HG03060 (cell line): ENCODE results near the gene XYLT2.
A peak's percentile ranks its signal among the peaks of the same experiment; 100 is the strongest.
"Not testable (repeated sequence)": the region's sequence is repeated elsewhere in the genome, so short reads cannot be mapped to it uniquely, and the experiment has no call there.

Experiments used
- ATAC-seq: cut with Tn5 transposase; IDR thresholded peaks from one replicate; pipeline ENCODE4 v1.9.1; 2021; ENCODE audit warnings: low read depth, moderate number of reproducible peaks; ENCODE audit not compliant: unreplicated experiment

The XYLT2 gene

GRCh38 chr17:50381920-50382319 lies 36.0 kb downstream of the XYLT2 start:
- ATAC-seq, result no peak

- ATAC-seq, result no peak
Measured at GRCh38 chr17:50382931-50383330, 37.0 kb downstream of the XYLT2 start.

GRCh38 chr17:50386510-50386909 lies 40.6 kb downstream of the XYLT2 start:
- no peak for ATAC-seq

GRCh38 chr17:50388728-50389127 lies 42.8 kb downstream of the XYLT2 start:
- ATAC-seq, result no peak

- ATAC-seq, result no peak
Measured at GRCh38 chr17:50389534-50389933, 43.6 kb downstream of the XYLT2 start.

GRCh38 chr17:50392621-50393020 lies 46.7 kb downstream of the XYLT2 start:
- no peak for ATAC-seq

GRCh38 chr17:50393700-50394099 lies 47.8 kb downstream of the XYLT2 start:
- ATAC-seq, result no peak

- ATAC-seq, result no peak
Measured at GRCh38 chr17:50394711-50395110, 48.8 kb downstream of the XYLT2 start.

GRCh38 chr17:50396261-50397110 lies 50.6 kb downstream of the XYLT2 start:
- no peak for ATAC-seq

- ATAC-seq, result peak; percentile 86
Measured at GRCh38 chr17:50397111-50397918, 51.4 kb downstream of the XYLT2 start, which contains the start of gene LRRC59. Gene LRRC59 (minus strand): TSS chr17:50397523. CDS start chr17:50397317, 206 bp downstream.

GRCh38 chr17:50397919-50398285 lies 52.0 kb downstream of the XYLT2 start:
- no peak for ATAC-seq

- not testable (repeated sequence) for ATAC-seq
Measured at GRCh38 chr17:50398672-50399071, 52.7 kb downstream of the XYLT2 start.

GRCh38 chr17:50399591-50399990 lies 53.7 kb downstream of the XYLT2 start:
- ATAC-seq, result not testable (repeated sequence)

- not testable (repeated sequence) for ATAC-seq
Measured at GRCh38 chr17:50405351-50405750, 59.4 kb downstream of the XYLT2 start.

- no peak for ATAC-seq
Measured at GRCh38 chr17:50406578-50406977, 60.7 kb downstream of the XYLT2 start.

GRCh38 chr17:50407921-50408320 lies 62.0 kb downstream of the XYLT2 start:
- ATAC-seq, result no peak
